NK-92 treated with Interleukin-12 subunit alpha and Interleukin-12 subunit beta, amount 100 ng/mL, for 24 hours (cell line): Measurements from ENCODE around the gene GPR21.

Source experiments
- DNase-seq: peaks from one replicate; lab custom pipeline; 2025; lab: John Stamatoyannopoulos, UW

GPR21 gene

GRCh38 chr9:123033352-123033751 lies at the start of gene GPR21:
Gene GPR21 (plus strand): TSS chr9:123033667. CDS start chr9:123034567, 900 bp downstream.
- no peak for DNase-seq

- no peak for DNase-seq
Measured at GRCh38 chr9:122986010-122986409, 47.5 kb upstream of the GPR21 start.

GRCh38 chr9:122988141-122988540 lies 45.3 kb upstream of the GPR21 start:
- no peak for DNase-seq

- no peak for DNase-seq
Measured at GRCh38 chr9:122988920-122989621, 44.4 kb upstream of the GPR21 start.

- peak; percentile 8 for DNase-seq
Measured at GRCh38 chr9:122991370-122991830, 42.1 kb upstream of the GPR21 start.

GRCh38 chr9:122996586-122996985 lies 36.9 kb upstream of the GPR21 start:
- DNase-seq: no peak

GRCh38 chr9:122998448-122998847 lies 35.0 kb upstream of the GPR21 start:
- no peak for DNase-seq

- no peak for DNase-seq
Measured at GRCh38 chr9:123000371-123001068, 32.9 kb upstream of the GPR21 start.

GRCh38 chr9:123002754-123003153 lies 30.7 kb upstream of the GPR21 start:
- DNase-seq: no peak

- no peak for DNase-seq
Measured at GRCh38 chr9:123003466-123003865, 30.0 kb upstream of the GPR21 start.

GRCh38 chr9:123005964-123006363 lies 27.5 kb upstream of the GPR21 start:
- no peak for DNase-seq

GRCh38 chr9:123007269-123007668 lies 26.2 kb upstream of the GPR21 start:
- DNase-seq: no peak

- DNase-seq: no peak
Measured at GRCh38 chr9:123008909-123009308, 24.6 kb upstream of the GPR21 start.

- DNase-seq: no peak
Measured at GRCh38 chr9:123011380-123011779, 22.1 kb upstream of the GPR21 start.

- no peak for DNase-seq
Measured at GRCh38 chr9:123011878-123012528, 21.5 kb upstream of the GPR21 start.

GRCh38 chr9:123016631-123017030 lies 16.8 kb upstream of the GPR21 start:
- DNase-seq: no peak

GRCh38 chr9:123020796-123021195 lies 12.7 kb upstream of the GPR21 start:
- no peak for DNase-seq

GRCh38 chr9:123026425-123026824 lies 7.0 kb upstream of the GPR21 start:
- DNase-seq: no peak

- no peak for DNase-seq
Measured at GRCh38 chr9:123027517-123027916, 6.0 kb upstream of the GPR21 start.

GRCh38 chr9:123028136-123028535 lies 5.3 kb upstream of the GPR21 start:
- DNase-seq: no peak

- DNase-seq: no peak
Measured at GRCh38 chr9:123028973-123029372, 4.5 kb upstream of the GPR21 start.

GRCh38 chr9:123031963-123032362 lies 1.5 kb upstream of the GPR21 start:
- DNase-seq: no peak
